Measurements from ENCODE around the gene SNED1.

DNA sequence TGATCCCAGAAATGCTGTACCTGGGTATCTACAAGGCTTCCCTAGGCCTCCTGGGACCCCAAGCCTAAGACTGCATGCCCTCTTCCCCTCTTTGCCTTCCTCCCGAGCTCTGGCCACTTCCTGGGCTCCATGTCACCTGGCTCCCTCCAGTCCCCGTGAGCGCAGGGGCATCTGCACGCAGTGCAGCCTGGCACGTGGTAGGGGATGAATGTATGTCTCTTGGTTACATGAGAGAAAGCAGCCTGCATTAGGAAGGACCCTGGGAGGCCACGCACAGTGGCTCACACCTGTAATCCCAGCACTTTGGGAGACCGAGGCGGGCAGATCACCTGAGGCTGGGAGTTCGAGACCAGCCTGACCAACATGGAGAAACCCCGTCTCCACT lies 135.0 kb downstream of the SNED1 start:
- no peak for TF ChIP-seq EZH2 (IDR thresholded peaks at IDR 0.05; ENCODE audit: borderline replicate concordance, low read depth, low read length, severe bottlenecking)
- TF ChIP-seq, protein P1, sequence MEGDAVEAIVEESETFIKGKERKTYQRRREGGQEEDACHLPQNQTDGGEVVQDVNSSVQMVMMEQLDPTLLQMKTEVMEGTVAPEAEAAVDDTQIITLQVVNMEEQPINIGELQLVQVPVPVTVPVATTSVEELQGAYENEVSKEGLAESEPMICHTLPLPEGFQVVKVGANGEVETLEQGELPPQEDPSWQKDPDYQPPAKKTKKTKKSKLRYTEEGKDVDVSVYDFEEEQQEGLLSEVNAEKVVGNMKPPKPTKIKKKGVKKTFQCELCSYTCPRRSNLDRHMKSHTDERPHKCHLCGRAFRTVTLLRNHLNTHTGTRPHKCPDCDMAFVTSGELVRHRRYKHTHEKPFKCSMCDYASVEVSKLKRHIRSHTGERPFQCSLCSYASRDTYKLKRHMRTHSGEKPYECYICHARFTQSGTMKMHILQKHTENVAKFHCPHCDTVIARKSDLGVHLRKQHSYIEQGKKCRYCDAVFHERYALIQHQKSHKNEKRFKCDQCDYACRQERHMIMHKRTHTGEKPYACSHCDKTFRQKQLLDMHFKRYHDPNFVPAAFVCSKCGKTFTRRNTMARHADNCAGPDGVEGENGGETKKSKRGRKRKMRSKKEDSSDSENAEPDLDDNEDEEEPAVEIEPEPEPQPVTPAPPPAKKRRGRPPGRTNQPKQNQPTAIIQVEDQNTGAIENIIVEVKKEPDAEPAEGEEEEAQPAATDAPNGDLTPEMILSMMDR (IDR thresholded peaks at IDR 0.05; ENCODE audit: borderline replicate concordance, extremely low read depth, low read length, poor library complexity, severe bottlenecking): no peak
